ENCODE data around the gene RARA. TPM values are rescaled to one million over a fixed set of nuclear protein-coding genes. Genes with fewer than 3 reads are reported as not detected.
"Not testable (repeated sequence)": the region's sequence is repeated elsewhere in the genome, so short reads cannot be mapped to it uniquely, and the experiment has no call there.

Gene RARA
- total RNA-seq, 1 donor from 2014 or later, result 72.5 TPM

GRCh38 chr17:40371261-40371929 lies 62.4 kb downstream of the RARA start:
- ChIA-PET CTCF (interaction anchor here (0.6 kb wide), 1 partner anchor 13 kb away, joined by 3 read pairs; no protein-coding TSS in a partner anchor), POLR2A (no interaction called here)
- TF ChIP-seq, protein P1, sequence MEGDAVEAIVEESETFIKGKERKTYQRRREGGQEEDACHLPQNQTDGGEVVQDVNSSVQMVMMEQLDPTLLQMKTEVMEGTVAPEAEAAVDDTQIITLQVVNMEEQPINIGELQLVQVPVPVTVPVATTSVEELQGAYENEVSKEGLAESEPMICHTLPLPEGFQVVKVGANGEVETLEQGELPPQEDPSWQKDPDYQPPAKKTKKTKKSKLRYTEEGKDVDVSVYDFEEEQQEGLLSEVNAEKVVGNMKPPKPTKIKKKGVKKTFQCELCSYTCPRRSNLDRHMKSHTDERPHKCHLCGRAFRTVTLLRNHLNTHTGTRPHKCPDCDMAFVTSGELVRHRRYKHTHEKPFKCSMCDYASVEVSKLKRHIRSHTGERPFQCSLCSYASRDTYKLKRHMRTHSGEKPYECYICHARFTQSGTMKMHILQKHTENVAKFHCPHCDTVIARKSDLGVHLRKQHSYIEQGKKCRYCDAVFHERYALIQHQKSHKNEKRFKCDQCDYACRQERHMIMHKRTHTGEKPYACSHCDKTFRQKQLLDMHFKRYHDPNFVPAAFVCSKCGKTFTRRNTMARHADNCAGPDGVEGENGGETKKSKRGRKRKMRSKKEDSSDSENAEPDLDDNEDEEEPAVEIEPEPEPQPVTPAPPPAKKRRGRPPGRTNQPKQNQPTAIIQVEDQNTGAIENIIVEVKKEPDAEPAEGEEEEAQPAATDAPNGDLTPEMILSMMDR (IDR thresholded peaks at IDR 0.05), result no peak
- no peak for DNase-seq
- Mint-ChIP-seq H3K27ac (no peak overlapping the region), H3K4me3 (no peak overlapping the region), H3K9me3 (peaks cover under 1% of the 10 kb centered on the region), H3K36me3 (ENCODE audit: low read depth) (no peaks in the 10 kb centered on the region), H3K27me3 (no peaks in the 10 kb centered on the region), H3K4me1 (peaks cover 2% of the 10 kb centered on the region)
- peak; percentile 82 for ATAC-seq (ENCODE audit: low read depth)
- intact Hi-C loops (cut with micrococcal nuclease), result no loop called here

DNA sequence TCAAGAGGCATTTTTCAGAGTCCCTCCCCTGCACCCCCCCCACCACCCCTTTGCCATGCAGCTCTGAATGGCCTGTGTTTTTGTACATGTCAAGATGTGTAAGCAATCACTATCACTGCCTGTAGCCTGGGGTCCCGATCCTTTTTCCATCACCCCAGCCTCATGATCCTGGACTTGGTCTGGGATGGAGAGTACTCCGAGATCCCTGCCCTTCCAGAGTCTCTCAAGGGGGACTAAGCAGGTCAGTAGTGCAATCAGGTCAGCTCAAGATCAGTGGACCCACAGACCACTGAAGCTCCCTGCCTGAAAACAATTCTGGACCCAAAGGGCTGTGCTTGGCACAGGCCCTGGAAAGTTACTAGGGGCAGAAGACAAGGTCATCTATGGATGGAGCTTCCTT lies 63.1 kb downstream of the RARA start:
- H3K9me3 Mint-ChIP-seq, result peaks cover 2% of the 10 kb centered on the region
- peaks cover 3% of the 10 kb centered on the region for H3K27me3 Mint-ChIP-seq
- intact Hi-C loops (cut with micrococcal nuclease), result no loop called here
- no peak overlapping the region for H3K4me3 Mint-ChIP-seq
- no peak for DNase-seq
- ChIA-PET CTCF (no interaction called here), POLR2A (no interaction called here)
- no peaks in the 10 kb centered on the region for H3K36me3 Mint-ChIP-seq (ENCODE audit: low read depth)
- TF ChIP-seq, protein P1 (IDR thresholded peaks at IDR 0.05), result no peak
- no peak overlapping the region for H3K27ac Mint-ChIP-seq
- no peak for ATAC-seq (ENCODE audit: low read depth)
- peaks cover 5% of the 10 kb centered on the region for H3K4me1 Mint-ChIP-seq

GRCh38 chr17:40372644-40373043 lies 63.7 kb downstream of the RARA start:
- POLR2A ChIA-PET; intact Hi-C loops (cut with micrococcal nuclease); CTCF ChIA-PET; ATAC-seq (ENCODE audit: low read depth); H3K36me3 Mint-ChIP-seq (ENCODE audit: low read depth); H3K4me3 Mint-ChIP-seq; DNase-seq; H3K9me3 Mint-ChIP-seq; H3K4me1 Mint-ChIP-seq; H3K27ac Mint-ChIP-seq; H3K27me3 Mint-ChIP-seq: not testable (repeated sequence)

- DNase-seq, result no peak
- ATAC-seq (ENCODE audit: low read depth), result no peak
- intact Hi-C loops (cut with micrococcal nuclease), result no loop called here
- H3K36me3 Mint-ChIP-seq (ENCODE audit: low read depth), result no peaks in the 10 kb centered on the region
- H3K4me1 Mint-ChIP-seq, result peaks cover 5% of the 10 kb centered on the region
- H3K4me3 Mint-ChIP-seq, result no peak overlapping the region
- TF ChIP-seq, protein P1 (IDR thresholded peaks at IDR 0.05), result no peak
- POLR2A ChIA-PET, result no interaction called here
- CTCF ChIA-PET, result no interaction called here
- H3K27me3 Mint-ChIP-seq, result peaks cover 3% of the 10 kb centered on the region
- H3K27ac Mint-ChIP-seq, result no peak overlapping the region
- peaks cover 2% of the 10 kb centered on the region for H3K9me3 Mint-ChIP-seq
These were observed 64.3 kb downstream of the RARA start for GRCh38 chr17:40373324-40373723.

- Mint-ChIP-seq H3K27ac (no peak overlapping the region), H3K9me3 (peaks cover 2% of the 10 kb centered on the region), H3K36me3 (ENCODE audit: low read depth) (no peaks in the 10 kb centered on the region), H3K4me1 (peaks cover 5% of the 10 kb centered on the region), H3K27me3 (peaks cover 3% of the 10 kb centered on the region), H3K4me3 (no peak overlapping the region)
- DNase-seq (no peak), ATAC-seq (ENCODE audit: low read depth) (no peak)
- CTCF ChIA-PET, result interaction anchor here (0.9 kb wide), 1 partner anchor 159 kb away, joined by 3 read pairs; no protein-coding TSS in a partner anchor
- intact Hi-C loops (cut with micrococcal nuclease), result no loop called here
- TF ChIP-seq, protein P1 (IDR thresholded peaks at IDR 0.05), result no peak
- POLR2A ChIA-PET, result no interaction called here
These were observed 65.0 kb downstream of the RARA start for GRCh38 chr17:40373999-40374398.
